Measurements from ENCODE around the gene ADGRB3.

DNA sequence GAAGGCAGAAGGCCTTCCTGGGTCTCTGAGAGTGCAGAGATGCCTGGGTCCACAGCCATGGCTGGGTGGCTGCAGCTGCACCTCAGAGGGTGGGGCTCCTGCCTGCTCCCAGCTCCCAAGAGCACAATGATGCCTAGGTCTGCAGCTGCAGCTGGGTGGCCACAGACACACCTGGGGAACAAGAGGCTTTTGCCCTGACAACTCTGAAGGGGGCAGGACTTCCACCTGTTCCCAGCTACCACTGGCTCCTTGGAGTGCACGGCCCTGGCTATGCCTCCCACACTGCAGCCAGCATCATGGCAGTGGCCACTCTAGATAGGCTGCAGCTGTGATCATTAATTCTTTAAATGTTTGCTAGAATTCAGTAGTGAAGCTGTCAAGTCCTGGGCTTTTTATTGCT is 511.3 kb downstream of the ADGRB3 start:
- TF ChIP-seq POLR2A (IDR thresholded peaks at IDR 0.05) (no peak), POLR2AphosphoS5 (IDR thresholded peaks at IDR 0.05) (no peak), EP300 (IDR thresholded peaks at IDR 0.05) (no peak)
- TF ChIP-seq, protein P1, sequence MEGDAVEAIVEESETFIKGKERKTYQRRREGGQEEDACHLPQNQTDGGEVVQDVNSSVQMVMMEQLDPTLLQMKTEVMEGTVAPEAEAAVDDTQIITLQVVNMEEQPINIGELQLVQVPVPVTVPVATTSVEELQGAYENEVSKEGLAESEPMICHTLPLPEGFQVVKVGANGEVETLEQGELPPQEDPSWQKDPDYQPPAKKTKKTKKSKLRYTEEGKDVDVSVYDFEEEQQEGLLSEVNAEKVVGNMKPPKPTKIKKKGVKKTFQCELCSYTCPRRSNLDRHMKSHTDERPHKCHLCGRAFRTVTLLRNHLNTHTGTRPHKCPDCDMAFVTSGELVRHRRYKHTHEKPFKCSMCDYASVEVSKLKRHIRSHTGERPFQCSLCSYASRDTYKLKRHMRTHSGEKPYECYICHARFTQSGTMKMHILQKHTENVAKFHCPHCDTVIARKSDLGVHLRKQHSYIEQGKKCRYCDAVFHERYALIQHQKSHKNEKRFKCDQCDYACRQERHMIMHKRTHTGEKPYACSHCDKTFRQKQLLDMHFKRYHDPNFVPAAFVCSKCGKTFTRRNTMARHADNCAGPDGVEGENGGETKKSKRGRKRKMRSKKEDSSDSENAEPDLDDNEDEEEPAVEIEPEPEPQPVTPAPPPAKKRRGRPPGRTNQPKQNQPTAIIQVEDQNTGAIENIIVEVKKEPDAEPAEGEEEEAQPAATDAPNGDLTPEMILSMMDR (IDR thresholded peaks at IDR 0.05) = no peak
